Endodermal cell (in vitro differentiated cells): Measurements from ENCODE around the gene PPP2R2B. TPM values are rescaled to one million over a fixed set of nuclear protein-coding genes. Genes with fewer than 3 reads are reported as not detected.

Experiments used
- DNase-seq: peaks from one replicate; pipeline ENCODE4 v3.0.0-alpha.2; 2017
- H3K27ac ChIP-seq: 2 replicates; pipeline ENCODE4 v1.5.1; 2013; ENCODE audit warnings: mild to moderate bottlenecking, low read depth, low read length, moderate library complexity
- H3K27me3 ChIP-seq: 2 replicates; pipeline ENCODE4 v1.6.1; 2013; ENCODE audit warnings: mild to moderate bottlenecking, low read length, moderate library complexity; ENCODE audit not compliant: insufficient read depth, control insufficient read depth, poor library complexity, severe bottlenecking
- H3K36me3 ChIP-seq: 2 replicates; pipeline ENCODE4 v1.7.0; 2013; ENCODE audit warnings: mild to moderate bottlenecking, low read length, moderate library complexity; ENCODE audit not compliant: control insufficient read depth, insufficient read depth
- H3K4me1 ChIP-seq: one replicate; pipeline ENCODE4 v1.7.0; 2013; ENCODE audit warnings: low read length; ENCODE audit not compliant: control insufficient read depth, insufficient read depth
- H3K4me3 ChIP-seq: 2 replicates; pipeline ENCODE4 v1.5.1; 2013; ENCODE audit warnings: mild to moderate bottlenecking, low read length, moderate library complexity
- H3K9ac ChIP-seq: 2 replicates; pipeline ENCODE4 v1.6.1; 2013; ENCODE audit warnings: mild to moderate bottlenecking, low read length, moderate library complexity; ENCODE audit not compliant: poor library complexity, severe bottlenecking; ENCODE audit errors: extremely low read depth
- H3K9me3 ChIP-seq: 2 replicates; pipeline ENCODE4 v1.6.1; 2013; ENCODE audit warnings: mild to moderate bottlenecking, low read length, moderate library complexity; ENCODE audit not compliant: control insufficient read depth
- H3K27ac Mint-ChIP-seq: 2 replicates; pipeline ENCODE4 v1.8.0; 2020; ENCODE audit warnings: mixed read lengths
- H3K27me3 Mint-ChIP-seq: 2 replicates; pipeline ENCODE4 v1.8.0; 2021; ENCODE audit warnings: mild to moderate bottlenecking, mixed read lengths; ENCODE audit not compliant: insufficient read depth
- H3K36me3 Mint-ChIP-seq: 2 replicates; pipeline ENCODE4 v1.8.0; 2020; ENCODE audit warnings: low read depth, mixed read lengths
- H3K4me1 Mint-ChIP-seq: 2 replicates; pipeline ENCODE4 v1.8.0; 2020; ENCODE audit warnings: mixed read lengths
- H3K4me3 Mint-ChIP-seq: 2 replicates; pipeline ENCODE4 v1.8.0; 2020; ENCODE audit warnings: mild to moderate bottlenecking, moderate library complexity, mixed read lengths
- H3K9me3 Mint-ChIP-seq: 2 replicates; pipeline ENCODE4 v1.8.0; 2020; ENCODE audit warnings: mild to moderate bottlenecking, mixed read lengths
- CTCF ChIP-seq: fragments of 200-600 bp; sonication (generic); conservative IDR thresholded peaks from 2 replicates; pipeline ENCODE4 v1.5.0; 2021; ENCODE audit warnings: antibody characterized with exemption, mild to moderate bottlenecking
- WGBS, 2 experiments: methylation state at CpG; one replicate each; pipeline versions ENCODE4 v1.1.5 to v1.1.7; 2013; ENCODE audit warnings: missing lambda C conversion rate in 2 of 2, mixed read lengths in 1 of 2; ENCODE audit not compliant: insufficient coverage in 1 of 2, insufficient read length in 1 of 2; 5-methylcytosine and 5-hydroxymethylcytosine counted together
- total RNA-seq, 2 donors: library from RNA; stranded (reverse); fragmentation: NEBNext Ultra II Directional in 1 of 2; extraction: Animal tissue kit (Norgen Biotek cat#: 25700) in 1 of 2; gene quantifications; 2 replicates in 1 of 2; 3 replicates in 1 of 2; pipeline ENCODE4 v1.2.1, GENCODE V29; 2021

The PPP2R2B gene
- total RNA-seq, 2 donors from 2014 or later: 3.3 to 8.0 TPM

- H3K4me3 Mint-ChIP-seq: no peak overlapping the region
- peaks cover 5% of the 10 kb centered on the region for H3K4me1 Mint-ChIP-seq
- H3K27me3 ChIP-seq: no peaks in the 10 kb centered on the region
- TF ChIP-seq CTCF: no peak
- H3K27ac Mint-ChIP-seq: no peak overlapping the region
- no peaks in the 10 kb centered on the region for H3K36me3 ChIP-seq
- DNase-seq: no peak
- H3K4me3 ChIP-seq: no peak overlapping the region
- H3K36me3 Mint-ChIP-seq: no peaks in the 10 kb centered on the region
- H3K27ac ChIP-seq: no peak overlapping the region
- peaks cover 13% of the 10 kb centered on the region for H3K9me3 ChIP-seq
- H3K4me1 ChIP-seq: no peaks in the 10 kb centered on the region
- peaks cover 11% of the 10 kb centered on the region for H3K9me3 Mint-ChIP-seq
- H3K27me3 Mint-ChIP-seq: no peaks in the 10 kb centered on the region
- H3K9ac ChIP-seq: no peak overlapping the region
These were observed 100.3 kb downstream of the PPP2R2B start for GRCh38 chr5:146778261-146778660.

GRCh38 chr5:146772881-146773466 is 105.6 kb downstream of the PPP2R2B start:
- no peak overlapping the region for H3K9ac ChIP-seq
- Mint-ChIP-seq H3K4me3 (no peak overlapping the region), H3K27me3 (no peaks in the 10 kb centered on the region), H3K27ac (no peak overlapping the region), H3K4me1 (peaks cover 23% of the 10 kb centered on the region), H3K36me3 (no peaks in the 10 kb centered on the region), H3K9me3 (peaks cover 9% of the 10 kb centered on the region)
- no peaks in the 10 kb centered on the region for H3K4me1 ChIP-seq
- peaks cover 13% of the 10 kb centered on the region for H3K9me3 ChIP-seq
- H3K36me3 ChIP-seq: no peaks in the 10 kb centered on the region
- no peak for DNase-seq
- 91% methylated on average over 3 of the region's 3 CpGs; no CpG with 5 or more reads in 1 of the 2 experiments for WGBS, 2 experiments
- H3K27ac ChIP-seq: no peak overlapping the region
- no peaks in the 10 kb centered on the region for H3K27me3 ChIP-seq
- no peak for TF ChIP-seq CTCF
- H3K4me3 ChIP-seq: no peak overlapping the region

- Histone ChIP-seq H3K4me1 (no peaks in the 10 kb centered on the region), H3K4me3 (no peak overlapping the region), H3K27me3 (no peaks in the 10 kb centered on the region), H3K9ac (no peak overlapping the region), H3K27ac (no peak overlapping the region), H3K9me3 (peaks cover 13% of the 10 kb centered on the region), H3K36me3 (no peaks in the 10 kb centered on the region)
- Mint-ChIP-seq H3K4me1 (peaks cover 28% of the 10 kb centered on the region), H3K36me3 (no peaks in the 10 kb centered on the region), H3K27ac (no peak overlapping the region), H3K4me3 (no peak overlapping the region), H3K27me3 (no peaks in the 10 kb centered on the region), H3K9me3 (peaks cover 9% of the 10 kb centered on the region)
- no peak for DNase-seq
- 92% methylated on average over 2 of the region's 3 CpGs; no CpG with 5 or more reads in 1 of the 2 experiments for WGBS, 2 experiments
- TF ChIP-seq CTCF: no peak
These were observed 107.6 kb downstream of the PPP2R2B start for GRCh38 chr5:146770980-146771379.
